GM23338 (cell line): ENCODE data around the gene ARF1. TPM values are rescaled to one million over a fixed set of nuclear protein-coding genes. Genes with fewer than 3 reads are reported as not detected.

Experiments
- ATAC-seq: fragments of 200-7000 bp; cut with Tn5 transposase; 3 replicates; pipeline ENCODE4 v1.9.1; 2020
- DNase-seq: peaks from one replicate; pipeline ENCODE4 v3.0.0-alpha.2; 2015; ENCODE audit warnings: low spot score
- H2AFZ ChIP-seq: fragments of 200-600 bp; sonication (generic); 2 replicates; pipeline ENCODE4 v1.8.0; 2016; ENCODE audit warnings: antibody characterized with exemption, mild to moderate bottlenecking, moderate library complexity
- H3F3A ChIP-seq: fragments of 200-600 bp; sonication (generic); replicated peaks from 2 replicates; pipeline ENCODE4 v1.8.0; 2017; ENCODE audit warnings: antibody characterized with exemption, mixed run types, low read depth
- H3K27ac ChIP-seq: fragments of 200-600 bp; sonication (generic); 2 replicates; pipeline ENCODE4 v1.6.1; 2016; ENCODE audit warnings: low read depth
- H3K27me3 ChIP-seq: fragments of 200-600 bp; sonication (generic); 2 replicates; pipeline ENCODE4 v1.8.0; 2016; ENCODE audit warnings: mild to moderate bottlenecking, mixed run types, moderate library complexity; ENCODE audit not compliant: insufficient read depth
- H3K36me3 ChIP-seq: fragments of 200-600 bp; sonication (generic); 2 replicates; pipeline ENCODE4 v1.8.0; 2016; ENCODE audit warnings: mild to moderate bottlenecking; ENCODE audit not compliant: insufficient read depth
- H3K4me1 ChIP-seq: fragments of 200-600 bp; sonication (generic); 2 replicates; pipeline ENCODE4 v1.8.0; 2016; ENCODE audit warnings: mild to moderate bottlenecking, moderate library complexity; ENCODE audit not compliant: insufficient read depth
- H3K4me2 ChIP-seq: fragments of 200-600 bp; sonication (generic); 2 replicates; pipeline ENCODE4 v1.7.1; 2017; ENCODE audit warnings: mixed run types
- H3K4me3 ChIP-seq: fragments of 200-600 bp; sonication (generic); 2 replicates; pipeline ENCODE4 v1.6.1; 2016; ENCODE audit warnings: mixed run types
- H3K79me2 ChIP-seq: fragments of 200-600 bp; sonication (generic); replicated peaks from 2 replicates; pipeline ENCODE4 v1.8.0; 2017; ENCODE audit warnings: mild to moderate bottlenecking; ENCODE audit not compliant: insufficient read depth
- H3K9me2 ChIP-seq: fragments of 200-600 bp; sonication (generic); 2 replicates; pipeline ENCODE4 v1.8.0; 2017; ENCODE audit not compliant: insufficient read depth
- H4K20me1 ChIP-seq: fragments of 200-600 bp; sonication (generic); replicated peaks from 2 replicates; pipeline ENCODE4 v1.8.0; 2017; ENCODE audit warnings: mild to moderate bottlenecking; ENCODE audit not compliant: insufficient read depth
- H3K27ac Mint-ChIP-seq: 2 replicates; pipeline ENCODE4 v1.8.0; 2020; ENCODE audit warnings: inconsistent platforms, mild to moderate bottlenecking, moderate library complexity, mixed read lengths
- H3K27me3 Mint-ChIP-seq: 3 replicates; pipeline ENCODE4 v1.8.0; 2022; ENCODE audit warnings: low read depth, mild to moderate bottlenecking, moderate library complexity, mixed read lengths, inconsistent platforms; ENCODE audit not compliant: insufficient read depth, poor library complexity
- H3K36me3 Mint-ChIP-seq: 3 replicates; pipeline ENCODE4 v1.8.0; 2021; ENCODE audit warnings: low read depth, mild to moderate bottlenecking, inconsistent platforms, moderate library complexity, mixed read lengths
- H3K4me1 Mint-ChIP-seq: 3 replicates; pipeline ENCODE4 v1.8.0; 2020; ENCODE audit warnings: mild to moderate bottlenecking, inconsistent platforms, mixed read lengths
- H3K4me3 Mint-ChIP-seq: 3 replicates; pipeline ENCODE4 v1.8.0; 2021; ENCODE audit warnings: moderate library complexity, mild to moderate bottlenecking, inconsistent platforms, mixed read lengths
- H3K9me3 Mint-ChIP-seq: 3 replicates; pipeline ENCODE4 v1.8.0; 2020; ENCODE audit warnings: moderate library complexity, mild to moderate bottlenecking, inconsistent platforms, mixed read lengths
- CREB1 ChIP-seq: fragments of 250-450 bp; sonication (Bioruptor Pico); IDR thresholded peaks from 2 replicates; pipeline ENCODE4 v1.5.0; 2020; ENCODE audit warnings: low read depth, mild to moderate bottlenecking, moderate library complexity
- CTCF ChIP-seq, 2 experiments: fragments of 200-600 bp in 1 of 2; sonication (generic) in 1 of 2; conservative IDR thresholded peaks; 2 replicates each; pipeline versions ENCODE4 v1.5.1 to v1.6.1; 2016 to 2017; ENCODE audit warnings: antibody characterized with exemption in 2 of 2, low read depth in 2 of 2, mild to moderate bottlenecking in 2 of 2, moderate library complexity in 1 of 2
- EZH2 ChIP-seq: fragments of 200-600 bp; sonication (generic); IDR thresholded peaks from one replicate; pipeline ENCODE4 v1.8.0; 2017; ENCODE audit warnings: antibody characterized with exemption, mild to moderate bottlenecking, low read depth; ENCODE audit not compliant: unreplicated experiment
- EZH2phosphoT487 ChIP-seq: fragments of 200-600 bp; sonication (generic); IDR thresholded peaks from one replicate; pipeline ENCODE4 v1.8.1; 2018; ENCODE audit warnings: antibody characterized with exemption; ENCODE audit not compliant: unreplicated experiment
- JUNB ChIP-seq: IDR thresholded peaks from one replicate; pipeline ENCODE4 v1.6.1; 2016; ENCODE audit warnings: antibody characterized with exemption; ENCODE audit not compliant: unreplicated experiment
- POLR2AphosphoS5 ChIP-seq: IDR thresholded peaks from 2 replicates; pipeline ENCODE4 v1.6.1; 2016; ENCODE audit warnings: antibody characterized with exemption, low read depth
- ZNF331 ChIP-seq: fragments of 250-450 bp; sonication (Bioruptor Pico); IDR thresholded peaks from 2 replicates; pipeline ENCODE4 v1.5.0; 2020; ENCODE audit warnings: low read depth, mild to moderate bottlenecking, moderate library complexity
- ZNF462 ChIP-seq: fragments of 250-450 bp; sonication (Bioruptor Pico); IDR thresholded peaks from 2 replicates; pipeline ENCODE4 v1.5.0; 2020; ENCODE audit warnings: mild to moderate bottlenecking, moderate library complexity
- polyA plus RNA-seq: library from polyadenylated mRNA; unstranded; fragments of >200 nt; fragmentation: Nextera tagmentation; extraction: Ambion mirVana; gene quantifications from 2 replicates; pipeline ENCODE4 v1.2.1, GENCODE V29; 2016
- total RNA-seq: library from RNA; depleted of rRNA; stranded (reverse); fragments of >200 nt; shearing (Covaris generic); gene quantifications from 2 replicates; pipeline ENCODE4 v1.2.3, GENCODE V29; 2014
- TF ChIP-seq, protein P1 (sequence below): IDR thresholded peaks from one replicate; pipeline ENCODE4 v1.6.1; 2018; ENCODE audit warnings: antibody characterized with exemption; ENCODE audit not compliant: unreplicated experiment

Gene ARF1
- total and polyA plus RNA-seq, 2 experiments from 2014 or later: 210 to 306 TPM

- no peaks in the 10 kb centered on the region for H4K20me1 ChIP-seq
- Mint-ChIP-seq H3K4me3 (peak within 1 kb of the TSS; percentile 86), H3K9me3 (no peaks in the 10 kb centered on the region; the same call in 2 of the 3 replicates), H3K27me3 (peaks cover 12% of the 10 kb centered on the region), H3K36me3 (no peaks in the 10 kb centered on the region; the same call in 2 of the 3 replicates), H3K27ac (peak within 1 kb of the TSS; percentile 94), H3K4me1 (peaks cover 2% of the 10 kb centered on the region; the same call in 1 of the 3 replicates)
- H3K4me2 ChIP-seq: peak within 1 kb of the TSS; percentile 98
- H3K79me2 ChIP-seq: peaks cover 34% of the 10 kb centered on the region
- H3K27me3 ChIP-seq: peaks cover 29% of the 10 kb centered on the region
- DNase-seq (peak; percentile 100), ATAC-seq (peak; percentile 88)
- TF ChIP-seq EZH2 (no peak), CREB1 (peak; percentile 96), CTCF (conservative IDR thresholded peaks at IDR 0.05; ENCODE audit: low read depth in 2 of 2) (no peak; a peak in 1 of 4 replicates), JUNB (no peak), ZNF462 (CRISPR knock-in tag) (no peak), ZNF331 (CRISPR knock-in tag) (no peak), EZH2phosphoT487 (no peak), POLR2AphosphoS5 (peak; percentile 63)
- TF ChIP-seq, protein P1, sequence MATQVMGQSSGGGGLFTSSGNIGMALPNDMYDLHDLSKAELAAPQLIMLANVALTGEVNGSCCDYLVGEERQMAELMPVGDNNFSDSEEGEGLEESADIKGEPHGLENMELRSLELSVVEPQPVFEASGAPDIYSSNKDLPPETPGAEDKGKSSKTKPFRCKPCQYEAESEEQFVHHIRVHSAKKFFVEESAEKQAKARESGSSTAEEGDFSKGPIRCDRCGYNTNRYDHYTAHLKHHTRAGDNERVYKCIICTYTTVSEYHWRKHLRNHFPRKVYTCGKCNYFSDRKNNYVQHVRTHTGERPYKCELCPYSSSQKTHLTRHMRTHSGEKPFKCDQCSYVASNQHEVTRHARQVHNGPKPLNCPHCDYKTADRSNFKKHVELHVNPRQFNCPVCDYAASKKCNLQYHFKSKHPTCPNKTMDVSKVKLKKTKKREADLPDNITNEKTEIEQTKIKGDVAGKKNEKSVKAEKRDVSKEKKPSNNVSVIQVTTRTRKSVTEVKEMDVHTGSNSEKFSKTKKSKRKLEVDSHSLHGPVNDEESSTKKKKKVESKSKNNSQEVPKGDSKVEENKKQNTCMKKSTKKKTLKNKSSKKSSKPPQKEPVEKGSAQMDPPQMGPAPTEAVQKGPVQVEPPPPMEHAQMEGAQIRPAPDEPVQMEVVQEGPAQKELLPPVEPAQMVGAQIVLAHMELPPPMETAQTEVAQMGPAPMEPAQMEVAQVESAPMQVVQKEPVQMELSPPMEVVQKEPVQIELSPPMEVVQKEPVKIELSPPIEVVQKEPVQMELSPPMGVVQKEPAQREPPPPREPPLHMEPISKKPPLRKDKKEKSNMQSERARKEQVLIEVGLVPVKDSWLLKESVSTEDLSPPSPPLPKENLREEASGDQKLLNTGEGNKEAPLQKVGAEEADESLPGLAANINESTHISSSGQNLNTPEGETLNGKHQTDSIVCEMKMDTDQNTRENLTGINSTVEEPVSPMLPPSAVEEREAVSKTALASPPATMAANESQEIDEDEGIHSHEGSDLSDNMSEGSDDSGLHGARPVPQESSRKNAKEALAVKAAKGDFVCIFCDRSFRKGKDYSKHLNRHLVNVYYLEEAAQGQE: no peak
- 0 out of 2 replicates have a peak within 1 kb of the TSS, but pooled peaks have one; percentile 30 for H3K27ac ChIP-seq
- H3F3A ChIP-seq: no peaks in the 10 kb centered on the region
- no peaks in the 10 kb centered on the region for H3K9me2 ChIP-seq
- peaks cover 5% of the 10 kb centered on the region; the same call in 1 of the 2 replicates for H3K4me1 ChIP-seq
- peak within 1 kb of the TSS; percentile 92 for H3K4me3 ChIP-seq
- H2AFZ ChIP-seq: peak within 1 kb of the TSS; percentile 79
- H3K36me3 ChIP-seq: no peaks in the 10 kb centered on the region
These were observed 57.6 kb downstream of the ARF1 start, which contains the start of gene GUK1 for GRCh38 chr1:228139931-228140723. GUK1 (plus strand) TSS chr1:228140279; CDS start chr1:228140303, 24 bp downstream.
